Measurements from ENCODE around the gene NHSL2. TPM values are rescaled to one million over a fixed set of nuclear protein-coding genes. Genes with fewer than 3 reads are reported as not detected.
"Not testable (repeated sequence)": the region's sequence is repeated elsewhere in the genome, so short reads cannot be mapped to it uniquely, and the experiment has no call there.

NHSL2 gene
- total RNA-seq, 1 experiment from 2014 or later = 0.36 TPM

GRCh38 chrX:71872542-71873458, 37.8 kb upstream of the NHSL2 start:
- intact Hi-C loops (cut with micrococcal nuclease; ENCODE audit: unreplicated experiment) = no loop called here
- in situ Hi-C loops (cut with HindIII; ENCODE audit: low pct_unique_long_range_greater_than_20kb, low sequenced_read_pairs) = no loop called here
- CTCF ChIA-PET = interaction anchor here (0.6 kb wide), 1 partner anchor 302 kb away, joined by 3 read pairs; no protein-coding TSS in a partner anchor
- no peak overlapping the region for H3K4me3 ChIP-seq (ENCODE audit: low read depth in 2 of 2, low read length in 2 of 2)
- ATAC-seq = no peak
- TF ChIP-seq SIN3A (IDR thresholded peaks at IDR 0.05; ENCODE audit: borderline replicate concordance, insufficient read depth, low read depth, low read length) = no peak
- no peak for TF ChIP-seq TCF7L2 (IDR thresholded peaks at IDR 0.05; ENCODE audit: low read depth, low read length)
- TF ChIP-seq CTCF (IDR thresholded peaks at IDR 0.05) = no peak
- TF ChIP-seq POLR2AphosphoS5 (IDR thresholded peaks at IDR 0.05; ENCODE audit: low read depth, low read length) = no peak
- TF ChIP-seq REST (IDR thresholded peaks at IDR 0.05; ENCODE audit: insufficient read depth in 1 of 2, low read depth in 2 of 2, low read length in 1 of 2) = no peak
- no peak overlapping the region for H3K27ac ChIP-seq (ENCODE audit: low read length)
- DNase-seq (ENCODE audit: low read depth, low spot score) = no peak
- POLR2A ChIA-PET = no interaction called here
- H3K9me3 ChIP-seq (ENCODE audit: control insufficient read depth, insufficient read depth, low read depth, low read length) = no peaks in the 10 kb centered on the region
- H3K4me1 ChIP-seq (ENCODE audit: control insufficient read depth, insufficient read depth, low read length) = no peaks in the 10 kb centered on the region
- no peaks in the 10 kb centered on the region for H3K36me3 ChIP-seq (ENCODE audit: control insufficient read depth, insufficient read depth, low read length)
- no TSS peak for BruUV-seq (replicated peaks)
- H3K27me3 ChIP-seq (ENCODE audit: control insufficient read depth, insufficient read depth, low read length) = no peaks in the 10 kb centered on the region; the same call in 1 of the 2 replicates

GRCh38 chrX:71873459-71873833, 37.2 kb upstream of the NHSL2 start:
- no peaks in the 10 kb centered on the region for H3K4me1 ChIP-seq (ENCODE audit: control insufficient read depth, insufficient read depth, low read length)
- in situ Hi-C loops (cut with HindIII; ENCODE audit: low pct_unique_long_range_greater_than_20kb, low sequenced_read_pairs) = no loop called here
- H3K27ac ChIP-seq (ENCODE audit: low read length) = no peak overlapping the region
- ATAC-seq = no peak
- H3K4me3 ChIP-seq (ENCODE audit: low read depth in 2 of 2, low read length in 2 of 2) = no peak overlapping the region
- H3K9me3 ChIP-seq (ENCODE audit: control insufficient read depth, insufficient read depth, low read depth, low read length) = no peaks in the 10 kb centered on the region
- no peaks in the 10 kb centered on the region; the same call in 1 of the 2 replicates for H3K27me3 ChIP-seq (ENCODE audit: control insufficient read depth, insufficient read depth, low read length)
- TF ChIP-seq SIN3A (IDR thresholded peaks at IDR 0.05; ENCODE audit: borderline replicate concordance, insufficient read depth, low read depth, low read length) (no peak), CTCF (IDR thresholded peaks at IDR 0.05) (no peak), REST (IDR thresholded peaks at IDR 0.05; ENCODE audit: insufficient read depth in 1 of 2, low read depth in 2 of 2, low read length in 1 of 2) (no peak), TCF7L2 (IDR thresholded peaks at IDR 0.05; ENCODE audit: low read depth, low read length) (no peak), POLR2AphosphoS5 (IDR thresholded peaks at IDR 0.05; ENCODE audit: low read depth, low read length) (no peak)
- no peak for DNase-seq (ENCODE audit: low read depth, low spot score)
- BruUV-seq (replicated peaks) = no TSS peak
- ChIA-PET POLR2A (no interaction called here), CTCF (no interaction called here)
- H3K36me3 ChIP-seq (ENCODE audit: control insufficient read depth, insufficient read depth, low read length) = no peaks in the 10 kb centered on the region
- intact Hi-C loops (cut with micrococcal nuclease; ENCODE audit: unreplicated experiment) = no loop called here

- H3K27me3 ChIP-seq (ENCODE audit: control insufficient read depth, insufficient read depth, low read length); H3K27ac ChIP-seq (ENCODE audit: low read length); DNase-seq (ENCODE audit: low read depth, low spot score); H3K9me3 ChIP-seq (ENCODE audit: control insufficient read depth, insufficient read depth, low read depth, low read length); POLR2A ChIA-PET; in situ Hi-C loops (cut with HindIII; ENCODE audit: low pct_unique_long_range_greater_than_20kb, low sequenced_read_pairs); H3K36me3 ChIP-seq (ENCODE audit: control insufficient read depth, insufficient read depth, low read length); intact Hi-C loops (cut with micrococcal nuclease; ENCODE audit: unreplicated experiment); BruUV-seq (replicated peaks); H3K4me3 ChIP-seq (ENCODE audit: low read depth in 2 of 2, low read length in 2 of 2); ATAC-seq; H3K4me1 ChIP-seq (ENCODE audit: control insufficient read depth, insufficient read depth, low read length); CTCF ChIA-PET: not testable (repeated sequence)
Measured at GRCh38 chrX:71876841-71877240, 33.8 kb upstream of the NHSL2 start.

Measured in Panc1 (cell line).